Germinal center (tissue), 1 donor: Measurements from ENCODE around the gene SRGN.
"Not testable (repeated sequence)": the region's sequence is repeated elsewhere in the genome, so short reads cannot be mapped to it uniquely, and the experiment has no call there.

Source experiments
- DNase-seq: peaks from one replicate; pipeline ENCODE4 v3.0.0; 2012; ENCODE audit warnings: mixed read lengths, low spot score

SRGN gene

DNA sequence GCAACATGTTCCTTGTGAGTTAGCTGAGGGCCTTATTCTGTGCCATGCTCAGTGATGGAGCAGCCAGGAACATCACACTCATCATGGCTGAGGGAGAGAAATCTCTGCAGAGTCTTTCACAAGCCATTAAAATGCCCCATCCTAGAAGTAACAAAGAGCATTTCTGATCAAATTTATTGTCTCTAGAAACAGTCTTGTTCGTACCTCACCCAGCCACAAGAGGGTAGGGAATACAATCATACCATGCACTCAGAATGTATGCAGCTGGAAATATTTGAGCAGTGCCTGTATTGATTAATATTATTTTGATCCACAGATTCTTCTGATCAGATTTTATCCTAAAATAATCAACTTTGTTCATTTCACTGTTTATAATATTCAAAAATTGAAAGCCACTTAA lies 53.4 kb downstream of the SRGN start:
- DNase-seq = no peak

DNA sequence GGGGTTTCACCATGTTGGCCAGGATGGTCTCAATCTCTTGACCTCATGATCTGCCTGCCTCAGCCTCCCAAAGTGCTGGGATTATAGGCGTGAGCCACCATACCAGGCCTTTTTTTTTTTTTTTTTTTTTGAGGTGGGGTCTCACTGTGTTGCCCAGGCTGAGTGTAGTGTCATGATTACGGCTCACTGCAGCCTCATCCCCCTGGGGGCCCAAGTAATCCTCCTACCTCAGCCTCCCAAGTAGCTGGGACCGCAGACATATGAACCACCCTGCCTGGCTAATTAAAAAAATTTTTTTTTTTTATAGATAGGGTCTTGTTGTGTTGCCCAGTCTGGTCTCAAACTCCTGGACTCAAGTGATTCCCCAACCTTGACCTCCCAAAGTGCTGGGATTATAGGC lies 54.2 kb downstream of the SRGN start:
- DNase-seq = not testable (repeated sequence)

DNA sequence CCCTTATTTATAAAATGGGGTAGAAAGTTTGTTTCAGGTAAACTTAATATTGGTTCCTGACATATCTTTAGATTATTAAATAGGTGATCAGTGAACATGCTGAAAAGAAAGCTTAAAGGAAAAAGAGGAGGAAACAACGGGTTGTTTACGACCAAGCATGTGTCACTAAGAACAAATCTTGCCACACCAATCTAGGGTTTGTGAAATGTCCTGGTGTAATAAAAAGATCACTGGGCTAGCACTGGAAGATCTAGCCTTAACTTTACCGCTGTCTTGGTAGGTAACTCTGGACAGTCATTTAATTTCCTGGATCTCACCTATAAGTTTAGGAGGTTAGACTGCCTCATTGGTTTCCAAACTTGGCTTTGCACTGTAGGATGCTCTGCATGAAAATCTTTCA lies 55.1 kb downstream of the SRGN start:
- no peak for DNase-seq

DNA sequence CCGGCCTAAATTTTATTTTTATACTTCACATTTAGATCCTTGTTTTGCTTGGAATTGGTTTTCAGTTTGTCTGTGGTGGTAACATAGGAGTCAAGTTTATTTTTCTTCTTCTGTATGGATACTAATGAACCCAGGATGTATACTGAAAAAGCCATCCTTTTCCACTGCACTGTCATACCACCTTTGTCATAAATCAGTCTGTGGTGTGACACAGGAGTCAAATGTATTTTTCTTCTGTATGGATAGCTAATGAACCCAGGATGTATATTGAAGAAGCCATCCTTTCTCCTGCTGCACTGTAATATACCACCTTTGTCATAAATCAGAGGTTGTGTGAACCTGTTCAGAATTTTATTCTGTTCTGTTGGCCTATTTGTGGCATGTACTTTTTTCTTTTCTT lies 57.4 kb downstream of the SRGN start:
- DNase-seq = no peak

DNA sequence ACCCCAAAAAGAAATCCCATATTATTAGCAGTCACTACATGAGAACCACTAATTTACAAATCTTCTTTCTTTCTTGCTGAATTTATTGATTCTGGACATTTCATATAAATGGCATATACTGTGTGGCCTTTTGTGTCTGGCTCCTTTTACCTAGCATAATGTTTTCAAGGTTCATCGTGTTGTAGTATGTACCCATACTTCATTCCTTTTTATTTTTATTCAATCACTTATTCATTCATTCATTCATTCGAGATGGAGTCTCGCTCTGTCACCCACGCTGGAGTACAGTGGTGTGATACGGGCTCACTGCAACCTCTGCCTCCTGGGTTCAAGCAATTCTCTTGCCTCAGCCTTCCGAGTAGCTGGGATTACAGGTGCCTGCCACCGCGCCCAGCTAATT lies 58.0 kb downstream of the SRGN start:
- no peak for DNase-seq

DNA sequence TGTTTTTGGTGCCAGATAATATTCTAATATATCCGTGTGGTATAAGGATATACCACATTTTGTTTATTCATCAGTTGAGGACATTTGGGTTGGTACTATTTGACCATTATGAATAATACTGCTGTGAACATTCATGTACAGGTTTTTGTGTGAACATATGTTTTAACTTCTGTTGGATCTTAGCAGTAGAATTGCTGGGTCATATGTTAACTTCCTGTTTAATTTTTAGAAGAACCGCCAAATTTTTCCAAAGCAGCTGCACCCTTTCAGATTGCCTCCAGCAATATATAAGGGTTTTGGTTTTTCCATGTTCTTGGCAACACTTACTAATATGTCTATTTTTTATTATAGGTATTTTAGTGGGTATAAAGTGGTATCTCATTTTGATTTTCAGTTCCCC lies 58.9 kb downstream of the SRGN start:
- DNase-seq = no peak

DNA sequence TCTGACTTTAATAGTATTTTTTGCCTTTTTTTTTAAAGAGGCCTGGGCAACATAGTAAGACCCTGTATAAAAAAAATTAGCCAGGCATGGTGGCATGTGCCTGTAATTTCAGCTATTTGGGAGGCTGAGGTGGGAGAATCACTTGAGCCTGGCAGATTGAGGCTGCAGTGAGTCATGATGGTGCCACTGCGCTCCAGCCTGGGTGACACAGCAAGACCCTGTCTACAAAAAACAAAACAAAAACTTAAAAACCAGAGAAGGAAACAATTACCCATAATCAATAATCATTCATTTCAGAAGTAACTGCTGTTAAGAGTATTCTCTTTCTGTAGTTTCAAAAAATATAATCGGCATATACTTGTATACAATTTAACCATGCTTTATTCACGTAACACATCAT lies 64.1 kb downstream of the SRGN start:
- no peak for DNase-seq

DNA sequence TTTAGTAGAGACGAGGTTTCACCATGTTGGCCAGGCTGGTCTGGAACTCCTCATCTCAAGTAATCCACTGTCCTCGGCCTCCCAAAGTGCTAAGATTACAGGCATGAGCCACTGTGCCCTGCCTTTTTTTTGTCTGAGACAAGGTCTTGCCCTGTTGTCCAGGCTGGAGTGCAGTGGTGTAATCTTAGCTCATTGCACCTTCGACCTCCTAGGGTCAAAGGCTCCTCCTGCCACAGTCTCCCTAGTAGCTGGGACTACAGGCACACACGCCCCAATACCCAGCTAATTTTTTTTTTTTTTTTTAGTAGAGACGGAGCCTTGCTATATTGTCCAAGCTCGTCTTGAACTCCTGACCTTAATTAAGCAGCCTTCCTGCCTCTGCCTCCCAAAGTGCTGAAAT lies 65.3 kb downstream of the SRGN start:
- no peak for DNase-seq
